ENCODE measurements around the gene ZNF783. TPM values are rescaled to one million over a fixed set of nuclear protein-coding genes. Genes with fewer than 3 reads are reported as not detected.

Gene ZNF783
- total and polyA plus RNA-seq, 9 of the 15 experiments (the other 6 are each of a cell fraction or from before 2014, with no cell fraction given), result 0.66 to 11.2 (median 5.4) TPM

- TF ChIP-seq ZNF318 (IDR thresholded peaks at IDR 0.05; ENCODE audit: borderline replicate concordance in 1 of 2, low read depth in 1 of 2) (peak in 1 of 2 experiments; percentile 48; a peak in 1 of 4 replicates), ARID4B (CRISPR knock-in tag; IDR thresholded peaks at IDR 0.05) (0 out of 2 replicates have a peak, but pooled peaks have one; percentile 22), CBX2 (IDR thresholded peaks at IDR 0.05; ENCODE audit: insufficient read depth, low read length, poor library complexity, severe bottlenecking) (peak; percentile 83), ZBTB33 (CRISPR knock-in tag; IDR thresholded peaks at IDR 0.05) (peak; percentile 64; the same call in 1 of the 2 replicates), POLR2G (IDR thresholded peaks at IDR 0.05; ENCODE audit: low read depth, low read length) (0 out of 2 replicates have a peak, but pooled peaks have one; percentile 29), RNF2 (IDR thresholded peaks at IDR 0.05) (peak; percentile 58; the same call in 1 of the 2 replicates), SMARCE1 (IDR thresholded peaks at IDR 0.05) (peak; percentile 52; the same call in 1 of the 2 replicates), NKRF (IDR thresholded peaks at IDR 0.05; ENCODE audit: borderline replicate concordance) (peak; percentile 46; the same call in 1 of the 2 replicates)
Observed at GRCh38 chr7:149321125-149321905, 59.3 kb downstream of the ZNF783 start (continued).
